GM18517 (cell line): ENCODE data around the gene CTSZ.
"Not testable (repeated sequence)": the region's sequence is repeated elsewhere in the genome, so short reads cannot be mapped to it uniquely, and the experiment has no call there.

Experiments
- ATAC-seq: cut with Tn5 transposase; IDR thresholded peaks from one replicate; pipeline ENCODE4 v1.9.1; 2021; ENCODE audit warnings: mild to moderate bottlenecking, moderate library complexity; ENCODE audit not compliant: unreplicated experiment

The CTSZ gene

DNA sequence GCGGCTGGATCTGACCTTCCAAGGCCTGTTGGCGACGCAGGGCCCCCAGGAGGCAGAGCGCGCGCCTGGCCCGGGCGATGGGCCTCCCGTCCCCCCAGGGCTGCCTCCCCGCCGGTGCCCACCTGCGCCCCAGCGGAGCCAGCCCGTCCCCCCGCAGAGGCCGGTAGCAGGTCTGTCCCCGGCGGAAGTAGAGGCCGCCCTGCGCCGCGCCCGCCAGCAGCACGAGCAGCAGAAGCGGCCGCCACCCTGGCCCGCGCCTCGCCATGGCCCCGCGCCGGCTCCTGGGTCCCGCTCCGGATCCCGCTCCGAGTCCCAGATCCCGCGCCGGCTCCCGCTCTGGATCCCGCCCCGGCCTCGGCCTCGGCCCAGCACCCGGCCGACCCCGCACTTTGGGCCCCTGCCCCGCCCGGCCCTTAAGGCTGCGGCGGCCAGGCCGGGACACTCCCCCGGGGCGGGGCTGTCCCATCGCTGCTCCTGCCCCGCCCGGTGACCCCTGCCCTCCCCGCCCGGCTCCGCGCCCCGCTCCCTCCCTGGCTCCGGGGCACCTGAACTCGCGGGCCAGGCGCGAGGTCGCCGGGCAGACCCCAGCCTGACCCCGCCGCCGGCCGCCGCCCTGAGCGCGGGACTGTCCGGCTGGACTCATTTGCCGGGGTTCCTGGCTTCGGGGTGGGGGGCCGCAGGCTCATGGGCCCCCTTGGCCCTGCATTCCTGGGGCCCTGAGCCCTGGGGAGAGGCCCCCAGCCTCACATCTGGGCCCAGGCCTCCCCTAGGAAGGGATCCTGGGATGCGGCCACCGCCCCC, at the start of gene CTSZ:
CTSZ (minus strand) TSS at position 391 of the 801 bp plus-strand sequence; CDS start at position 265, 126 bp downstream.
- no peak for ATAC-seq

- ATAC-seq = no peak
Observed at GRCh38 chr20:59055302-59055701, 48.2 kb upstream of the CTSZ start.

DNA sequence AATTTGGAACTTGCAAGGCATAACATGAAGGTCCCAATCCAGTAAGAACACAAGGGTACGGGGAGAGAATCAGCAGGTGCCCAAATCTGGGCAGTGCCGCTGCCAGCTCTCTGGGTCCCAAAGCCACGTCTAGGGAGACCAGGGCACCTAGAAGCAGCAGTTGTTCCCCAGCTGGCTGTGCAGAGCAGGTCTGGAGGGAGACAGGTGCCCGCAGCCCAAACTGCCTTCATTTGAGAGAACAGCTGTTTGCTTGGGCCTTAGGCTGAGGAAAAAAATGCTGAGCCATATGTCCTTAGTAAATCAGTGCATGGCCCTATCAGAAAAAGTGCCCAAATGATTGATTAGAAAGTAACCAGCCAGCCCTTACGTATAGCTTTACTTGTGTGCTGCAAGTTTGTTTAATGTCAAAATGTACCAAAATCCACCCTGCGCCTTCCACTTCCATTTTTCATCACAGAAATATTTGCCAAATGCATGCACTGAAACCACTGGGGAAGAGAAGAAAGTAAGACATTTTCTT, 44.7 kb upstream of the CTSZ start:
- no peak for ATAC-seq

- ATAC-seq = no peak
Observed at GRCh38 chr20:59050437-59050836, 43.4 kb upstream of the CTSZ start.

DNA sequence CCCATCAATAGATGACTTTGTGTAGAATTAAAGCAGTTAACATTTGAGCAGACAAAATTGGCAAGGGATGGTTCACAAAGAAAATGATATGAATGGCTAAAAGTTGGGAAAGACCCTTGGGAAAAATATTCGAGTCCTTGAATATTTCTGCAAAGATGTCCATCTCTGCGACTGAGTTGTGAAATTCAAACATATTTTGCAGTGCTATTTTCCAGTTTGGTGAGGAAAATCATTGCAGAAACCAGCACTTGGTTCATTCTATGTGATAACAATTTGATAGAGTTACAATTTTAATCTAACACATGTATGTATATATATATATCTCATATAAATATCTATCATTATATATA, 41.6 kb upstream of the CTSZ start:
- no peak for ATAC-seq

DNA sequence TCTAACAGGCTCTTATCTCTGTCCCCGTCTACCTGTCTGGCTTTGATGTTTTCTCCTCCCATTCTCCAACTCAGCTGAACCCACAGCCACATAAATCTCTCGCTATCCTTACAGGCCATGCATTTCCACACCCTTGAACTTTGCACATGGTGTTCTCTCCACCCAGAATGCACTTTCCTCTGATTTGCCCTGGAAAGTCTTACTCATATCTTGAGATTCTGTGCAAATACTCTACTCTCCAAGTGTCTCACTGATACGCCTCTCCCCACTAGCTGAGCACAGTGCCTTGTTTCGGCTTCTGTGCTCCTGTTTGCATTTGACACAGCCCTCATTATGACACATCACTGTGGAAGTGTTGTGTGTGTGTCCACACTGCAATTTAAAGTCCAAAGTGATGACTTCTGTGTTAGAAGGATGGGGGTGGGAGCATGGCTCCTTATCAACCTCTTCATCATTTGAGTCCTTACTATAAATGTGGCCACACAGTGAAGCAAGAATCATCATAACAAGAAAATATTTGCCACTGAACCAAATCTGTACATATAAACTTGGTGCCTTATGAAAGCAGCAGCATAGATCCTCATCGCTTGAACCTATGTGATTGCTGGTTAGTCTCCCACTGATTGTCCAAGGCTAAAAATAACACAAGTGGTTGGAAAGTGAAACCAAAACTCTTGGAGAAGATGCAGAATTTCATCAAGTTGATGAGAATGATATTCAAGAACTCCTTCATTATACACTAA, 41.1 kb upstream of the CTSZ start:
- ATAC-seq = no peak

- ATAC-seq = no peak
Observed at GRCh38 chr20:59046862-59047261, 39.8 kb upstream of the CTSZ start.

GRCh38 chr20:59044796-59045195, 37.7 kb upstream of the CTSZ start:
- no peak for ATAC-seq

DNA sequence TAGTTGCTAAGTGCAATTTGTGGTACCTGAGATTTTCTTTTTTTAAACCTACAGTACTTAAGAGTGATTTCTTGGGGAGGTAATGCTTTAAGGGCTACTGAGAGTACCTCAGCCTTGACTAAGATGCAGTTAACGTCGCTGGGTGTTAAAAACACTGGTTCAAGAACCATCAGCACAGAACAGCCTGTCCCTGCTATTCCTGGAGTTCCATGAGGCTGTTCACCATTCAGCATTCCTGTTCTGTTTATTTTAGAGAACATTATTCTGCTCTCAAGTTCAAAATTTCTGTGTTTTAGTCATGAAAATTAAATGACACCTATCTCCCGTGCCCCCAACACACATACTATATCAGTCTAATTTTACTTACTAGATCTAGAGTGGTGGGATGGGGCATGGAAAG, 37.2 kb upstream of the CTSZ start:
- ATAC-seq = no peak

- ATAC-seq = no peak
Observed at GRCh38 chr20:59043698-59044097, 36.6 kb upstream of the CTSZ start.

DNA sequence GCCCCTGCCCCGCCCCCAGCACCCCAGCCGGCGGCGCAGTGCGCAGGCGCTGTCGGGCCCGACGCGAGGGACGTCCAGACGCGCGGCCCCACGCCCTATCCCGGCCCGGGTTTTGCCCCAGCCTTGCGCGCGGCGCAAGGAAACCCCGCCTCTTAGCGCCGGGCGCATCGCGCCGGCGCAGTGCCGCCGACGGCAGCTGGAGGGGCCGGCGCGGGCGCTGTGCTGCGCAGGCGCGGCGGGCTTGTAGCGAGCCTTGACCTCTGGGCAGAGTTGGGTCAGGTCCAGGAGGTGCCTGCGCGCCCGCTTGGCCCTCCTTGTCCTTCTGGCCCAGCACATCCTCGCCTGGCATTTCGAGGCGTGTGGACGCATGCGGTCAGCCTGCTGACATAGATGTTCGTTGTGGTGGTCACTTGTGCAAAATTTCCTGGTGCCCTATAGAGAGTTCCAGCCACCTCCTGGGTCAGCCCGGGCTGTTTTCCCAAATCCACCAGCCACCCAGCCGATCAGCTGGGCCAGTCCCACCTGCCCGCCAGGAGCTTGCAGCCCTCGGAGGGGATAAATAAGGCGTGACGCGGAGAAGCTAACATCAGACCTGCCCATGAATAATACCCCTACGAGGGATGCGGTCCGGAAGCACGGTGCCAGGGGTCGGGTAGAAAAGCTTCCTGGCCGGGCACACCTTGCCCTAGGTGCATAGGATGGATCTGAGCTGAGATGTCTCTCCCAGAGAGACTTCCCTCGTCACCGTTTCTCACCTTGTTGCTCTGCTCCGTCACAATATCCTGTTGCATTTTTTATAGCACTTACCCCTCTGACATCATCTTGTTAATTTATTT, 36.0 kb upstream of the CTSZ start:
- peak; percentile 90 for ATAC-seq

GRCh38 chr20:59042151-59042795, 35.2 kb upstream of the CTSZ start, which contains the start of gene PRELID3B:
Gene PRELID3B, minus strand, starts transcription at chr20:59042786. Its CDS starts 56 bp downstream, at chr20:59042730.
- peak; percentile 14 for ATAC-seq

DNA sequence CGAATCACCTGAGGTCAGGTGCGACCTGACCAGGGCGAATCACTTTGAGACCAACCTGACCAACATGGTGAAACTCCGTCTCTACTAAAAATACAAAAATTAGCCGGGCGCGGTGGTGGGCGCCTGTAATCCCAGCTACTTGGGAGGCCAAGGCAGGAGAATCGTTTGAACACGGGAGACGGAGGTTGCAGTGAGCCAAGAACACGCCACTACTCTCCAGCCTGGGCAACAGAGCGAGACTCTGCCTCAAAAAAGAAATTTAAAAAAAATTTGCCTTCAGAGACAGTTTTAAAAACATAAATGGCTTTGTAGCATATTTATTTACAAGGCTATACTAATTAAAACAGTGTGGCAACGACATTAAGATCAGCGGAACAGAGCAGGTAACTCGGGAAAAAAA, 34.4 kb upstream of the CTSZ start:
- ATAC-seq = not testable (repeated sequence)

- no peak for ATAC-seq
Observed at GRCh38 chr20:59040667-59041066, 33.6 kb upstream of the CTSZ start.

GRCh38 chr20:59039233-59039632, 32.2 kb upstream of the CTSZ start:
- no peak for ATAC-seq

- ATAC-seq = no peak
Observed at GRCh38 chr20:59037386-59037785, 30.3 kb upstream of the CTSZ start.

DNA sequence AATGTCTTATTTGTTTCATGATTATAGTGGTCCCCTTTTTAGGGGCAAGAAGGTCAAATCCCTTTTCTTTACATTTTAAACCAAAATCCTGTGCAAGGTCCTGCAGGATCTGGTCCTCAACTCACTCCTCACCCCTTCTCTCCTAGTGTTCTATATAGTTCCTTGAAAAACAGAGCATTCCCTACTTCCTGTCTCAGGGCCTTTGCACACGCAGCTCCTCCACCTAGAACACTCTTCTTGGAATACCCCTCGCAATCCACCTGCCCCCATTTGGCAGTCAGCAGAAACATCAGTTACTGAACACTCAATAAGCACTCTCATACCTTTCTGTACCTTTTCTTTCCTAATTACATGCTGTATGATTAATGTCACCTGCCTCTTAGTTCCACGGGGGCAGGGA, 28.3 kb upstream of the CTSZ start:
- no peak for ATAC-seq

- ATAC-seq = no peak
Observed at GRCh38 chr20:59033616-59034165, 26.6 kb upstream of the CTSZ start.

- no peak for ATAC-seq
Observed at GRCh38 chr20:59033093-59033492, 26.0 kb upstream of the CTSZ start.

- ATAC-seq = peak; percentile 45
Observed at GRCh38 chr20:59032713-59033059, 25.6 kb upstream of the CTSZ start.
